IMR-90 (cell line): Measurements from ENCODE around the gene EPN3. TPM values are rescaled to one million over a fixed set of nuclear protein-coding genes. Genes with fewer than 3 reads are reported as not detected.

Experiments used
- ATAC-seq: fragments of 200-7000 bp; cut with Tn5 transposase; 2 replicates; pipeline ENCODE4 v1.9.1; 2020; ENCODE audit warnings: low read depth, mild to moderate bottlenecking, moderate library complexity
- BruUV-seq: library from RNA; stranded (reverse); fragments of 400-500 nt; replicated peaks from 2 replicates; lab custom pipeline; 2021; lab: Mats Ljungman, UMichigan
- CTCF ChIA-PET: fragments of 300-600 bp; formaldehyde crosslinking; extraction: SDS; loops from one replicate; lab custom pipeline; 2021; ENCODE audit warnings: antibody characterized with exemption; lab: Yijun Ruan, JAX
- POLR2A ChIA-PET: fragments of 300-600 bp; sonication (Branson Sonifier 250); formaldehyde crosslinking; loops from one replicate; lab custom pipeline; 2022; ENCODE audit warnings: antibody characterized with exemption; ENCODE audit not compliant: unreplicated experiment; lab: Charles Lee
- DNase-seq: peaks from one replicate; pipeline ENCODE4 v3.0.0; 2013
- H2AFZ ChIP-seq: replicated peaks from 2 replicates; pipeline ENCODE3; 2013; ENCODE audit warnings: low read length, mild to moderate bottlenecking; ENCODE audit not compliant: poor library complexity
- H2AK5ac ChIP-seq: 2 replicates; pipeline ENCODE4 v1.6.1; 2013; ENCODE audit warnings: low read depth, low read length, inconsistent platforms
- H2AK9ac ChIP-seq: replicated peaks from 2 replicates; pipeline ENCODE3; 2013; ENCODE audit warnings: mild to moderate bottlenecking, low read depth, low read length, moderate library complexity; ENCODE audit not compliant: poor library complexity
- H2BK120ac ChIP-seq: 2 replicates; pipeline ENCODE4 v1.6.1; 2013; ENCODE audit warnings: low read depth, low read length, inconsistent platforms
- H2BK15ac ChIP-seq: 3 replicates; pipeline ENCODE4 v1.6.1; 2013; ENCODE audit warnings: low read depth, low read length, inconsistent platforms
- H2BK20ac ChIP-seq: 2 replicates; pipeline ENCODE4 v1.6.1; 2013; ENCODE audit warnings: low read depth, mild to moderate bottlenecking, inconsistent platforms, low read length, moderate library complexity
- H2BK5ac ChIP-seq: 2 replicates; pipeline ENCODE4 v1.6.1; 2013; ENCODE audit warnings: mild to moderate bottlenecking, low read depth, low read length, inconsistent platforms; ENCODE audit not compliant: poor library complexity, severe bottlenecking
- H3K14ac ChIP-seq: replicated peaks from 2 replicates; pipeline ENCODE4 v1.6.1; 2013; ENCODE audit warnings: low read depth, low read length, inconsistent platforms
- H3K18ac ChIP-seq: 2 replicates; pipeline ENCODE4 v1.6.1; 2013; ENCODE audit warnings: low read depth, low read length, control low read depth
- H3K23ac ChIP-seq: 2 replicates; pipeline ENCODE4 v1.6.1; 2013; ENCODE audit warnings: low read depth, low read length, inconsistent platforms
- H3K27ac ChIP-seq: 2 replicates; pipeline ENCODE4 v1.5.1; 2013; ENCODE audit warnings: mild to moderate bottlenecking, control low read depth, low read length; ENCODE audit not compliant: insufficient read depth
- H3K27me3 ChIP-seq: 2 replicates; pipeline ENCODE4 v1.6.1; 2013; ENCODE audit warnings: low read length; ENCODE audit not compliant: control insufficient read depth, insufficient read depth
- H3K36me3 ChIP-seq: 2 replicates; pipeline ENCODE4 v1.6.1; 2013; ENCODE audit warnings: low read length, mixed read lengths; ENCODE audit not compliant: control insufficient read depth, insufficient read depth
- H3K4ac ChIP-seq: 2 replicates; pipeline ENCODE4 v1.6.1; 2013; ENCODE audit warnings: low read depth, low read length, inconsistent platforms
- H3K4me1 ChIP-seq: 2 replicates; pipeline ENCODE4 v1.6.1; 2013; ENCODE audit warnings: low read length, mixed read lengths; ENCODE audit not compliant: control insufficient read depth, insufficient read depth
- H3K4me2 ChIP-seq: 2 replicates; pipeline ENCODE4 v1.6.1; 2013; ENCODE audit warnings: low read depth, mild to moderate bottlenecking, control low read depth, low read length, moderate library complexity
- H3K4me3 ChIP-seq: 2 replicates; pipeline ENCODE4 v1.5.1; 2013; ENCODE audit warnings: low read depth, mild to moderate bottlenecking, control low read depth, low read length, moderate library complexity; ENCODE audit not compliant: insufficient read depth
- H3K56ac ChIP-seq: 2 replicates; pipeline ENCODE4 v1.6.1; 2013; ENCODE audit warnings: low read length, inconsistent platforms; ENCODE audit not compliant: insufficient read depth; ENCODE audit errors: extremely low read depth
- H3K79me1 ChIP-seq, 2 experiments: 2 replicates each; pipeline ENCODE4 v1.6.1; 2013; ENCODE audit warnings: low read length in 2 of 2, inconsistent platforms in 1 of 2, low read depth in 1 of 2
- H3K9ac ChIP-seq: 2 replicates; pipeline ENCODE4 v1.6.1; 2013; ENCODE audit warnings: low read depth, low read length, control low read depth
- H3K9me1 ChIP-seq: 2 replicates; pipeline ENCODE4 v1.6.1; 2013; ENCODE audit warnings: low read length, inconsistent platforms; ENCODE audit not compliant: insufficient read depth
- H3K9me3 ChIP-seq: 2 replicates; pipeline ENCODE4 v1.6.1; 2013; ENCODE audit warnings: low read length; ENCODE audit not compliant: control insufficient read depth, insufficient read depth
- H4K20me1 ChIP-seq: 2 replicates; pipeline ENCODE4 v1.6.1; 2013; ENCODE audit warnings: low read length, inconsistent platforms; ENCODE audit not compliant: insufficient read depth
- H4K5ac ChIP-seq: 2 replicates; pipeline ENCODE4 v1.6.1; 2013; ENCODE audit warnings: mild to moderate bottlenecking, low read depth, low read length, control low read depth
- H4K8ac ChIP-seq, 2 experiments: 2 replicates each; pipeline ENCODE4 v1.6.1; 2013; ENCODE audit warnings: low read depth in 2 of 2, low read length in 2 of 2, control low read depth in 1 of 2, inconsistent platforms in 1 of 2
- H4K91ac ChIP-seq: 2 replicates; pipeline ENCODE4 v1.6.1; 2013; ENCODE audit warnings: low read depth, low read length, inconsistent platforms; ENCODE audit not compliant: insufficient read depth
- CEBPB ChIP-seq: IDR thresholded peaks from 2 replicates; pipeline ENCODE4 v1.6.1; 2012; ENCODE audit warnings: low read depth, low read length, improper control_type of control experiment
- CHD1 ChIP-seq: IDR thresholded peaks from 2 replicates; pipeline ENCODE4 v1.6.1; 2012; ENCODE audit warnings: low read depth, low read length, improper control_type of control experiment
- CTCF ChIP-seq: conservative IDR thresholded peaks from 2 replicates; pipeline ENCODE4 v1.5.1; 2012; ENCODE audit warnings: mild to moderate bottlenecking, low read depth, low read length, improper control_type of control experiment
- FOS ChIP-seq: fragments of 150-350 bp; IDR thresholded peaks from 2 replicates; pipeline ENCODE4 v1.6.1; 2016; ENCODE audit warnings: low read depth, low read length
- MAFK ChIP-seq: IDR thresholded peaks from 2 replicates; pipeline ENCODE4 v1.6.1; 2012; ENCODE audit warnings: low read depth, low read length, improper control_type of control experiment
- MAZ ChIP-seq: IDR thresholded peaks from 2 replicates; pipeline ENCODE4 v1.6.1; 2012; ENCODE audit warnings: low read depth, mild to moderate bottlenecking, low read length, improper control_type of control experiment, moderate library complexity, borderline replicate concordance
- NFE2L2 ChIP-seq: fragments of 150-350 bp; IDR thresholded peaks from 2 replicates; pipeline ENCODE4 v1.6.1; 2016; ENCODE audit warnings: low read depth, mild to moderate bottlenecking, low read length
- RAD21 ChIP-seq: IDR thresholded peaks from 2 replicates; pipeline ENCODE4 v1.6.1; 2012; ENCODE audit warnings: low read length, improper control_type of control experiment
- RCOR1 ChIP-seq: IDR thresholded peaks from 2 replicates; pipeline ENCODE4 v1.6.1; 2012; ENCODE audit warnings: mild to moderate bottlenecking, low read length, improper control_type of control experiment; ENCODE audit not compliant: insufficient replicate concordance
- WGBS, 2 experiments: methylation state at CpG; one replicate each; pipeline versions ENCODE4 v1.1.5 to v1.1.7; 2013; ENCODE audit warnings: missing lambda C conversion rate in 2 of 2; ENCODE audit not compliant: insufficient read length in 1 of 2; ENCODE audit errors: extremely low coverage in 2 of 2; 5-methylcytosine and 5-hydroxymethylcytosine counted together
- dilution Hi-C: fragments of 300-500 bp; cut with HindIII; formaldehyde crosslinking; loops from one replicate; pipeline ENCODE4 v1.14.3; 2018; ENCODE audit warnings: low sequenced_read_pairs; ENCODE audit not compliant: unreplicated experiment
- in situ Hi-C: fragments of 300-500 bp; cut with MboI; formaldehyde crosslinking; loops from 3 replicates; pipeline ENCODE4 v1.14.3; 2019; ENCODE audit warnings: low sequenced_read_pairs, inconsistent platforms, mixed read lengths
- intact Hi-C: fragments of 100-400 bp; cut with micrococcal nuclease; formaldehyde crosslinking; loops from 2 replicates; pipeline ENCODE4 v1.10.0; 2022
- polyA plus RNA-seq, 3 experiments: library from polyadenylated mRNA; depleted of rRNA; stranded (reverse); fragments of >200 nt; gene quantifications; 2 replicates each; pipeline ENCODE4 v1.2.3, GENCODE V29; 2012; ENCODE audit warnings: low replicate concordance in 1 of 3
- total RNA-seq: library from RNA; depleted of rRNA; stranded (reverse); fragments of >200 nt; gene quantifications from 2 replicates; pipeline ENCODE4 v1.2.3, GENCODE V29; 2012
- TF ChIP-seq, protein P1 (sequence below): fragments of 150-350 bp; IDR thresholded peaks from 2 replicates; pipeline ENCODE4 v1.6.1; 2016; ENCODE audit warnings: low read depth, mild to moderate bottlenecking, low read length, moderate library complexity, borderline replicate concordance

Gene EPN3
- total and polyA plus RNA-seq, 2 of the 4 experiments (the other 2 are of a cell fraction), result 0.09 TPM; not detected in 1

- Histone ChIP-seq H3K79me1 (no peaks in the 10 kb centered on the region), H3K9ac (no peak overlapping the region), H2AK9ac (no peak overlapping the region), H3K9me3 (no peaks in the 10 kb centered on the region), H3K18ac (no peak overlapping the region), H2BK5ac (no peak overlapping the region), H4K91ac (no peak overlapping the region), H2BK20ac (no peak overlapping the region), H3K23ac (no peak overlapping the region), H2BK15ac (no peak overlapping the region), H2AFZ (no peak overlapping the region), H3K4me3 (no peak overlapping the region), H3K36me3 (no peaks in the 10 kb centered on the region), H3K27me3 (peaks cover 70% of the 10 kb centered on the region), H3K56ac (no peak overlapping the region), H3K4me2 (no peak overlapping the region), H3K9me1 (no peaks in the 10 kb centered on the region), H3K4me1 (peaks cover 2% of the 10 kb centered on the region; the same call in 1 of the 2 replicates), H3K27ac (no peak overlapping the region), H3K14ac (no peak overlapping the region), H4K20me1 (no peaks in the 10 kb centered on the region), H4K8ac (no peak overlapping the region), H2BK120ac (no peak overlapping the region), H3K4ac (no peak overlapping the region), H2AK5ac (no peak overlapping the region), H4K5ac (no peak overlapping the region)
- no TSS peak for BruUV-seq
- intact Hi-C loops (no loop called here), in situ Hi-C loops (no loop called here), dilution Hi-C loops (no loop called here)
- no peak for DNase-seq
- ChIA-PET POLR2A (no interaction called here), CTCF (no interaction called here)
- TF ChIP-seq CEBPB, result no peak
- no peak for TF ChIP-seq NFE2L2
- TF ChIP-seq MAFK, result no peak
- TF ChIP-seq RCOR1, result no peak
- TF ChIP-seq, protein P1, sequence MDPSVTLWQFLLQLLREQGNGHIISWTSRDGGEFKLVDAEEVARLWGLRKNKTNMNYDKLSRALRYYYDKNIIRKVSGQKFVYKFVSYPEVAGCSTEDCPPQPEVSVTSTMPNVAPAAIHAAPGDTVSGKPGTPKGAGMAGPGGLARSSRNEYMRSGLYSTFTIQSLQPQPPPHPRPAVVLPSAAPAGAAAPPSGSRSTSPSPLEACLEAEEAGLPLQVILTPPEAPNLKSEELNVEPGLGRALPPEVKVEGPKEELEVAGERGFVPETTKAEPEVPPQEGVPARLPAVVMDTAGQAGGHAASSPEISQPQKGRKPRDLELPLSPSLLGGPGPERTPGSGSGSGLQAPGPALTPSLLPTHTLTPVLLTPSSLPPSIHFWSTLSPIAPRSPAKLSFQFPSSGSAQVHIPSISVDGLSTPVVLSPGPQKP, result no peak
- TF ChIP-seq RAD21, result no peak
- no peak for TF ChIP-seq MAZ
- TF ChIP-seq FOS, result no peak
- TF ChIP-seq CHD1, result no peak
- TF ChIP-seq CTCF, result no peak
- WGBS, 2 experiments, result 53% methylated on average over 3 of the region's 4 CpGs; no CpG with 5 or more reads in 1 of the 2 experiments
- no peak for ATAC-seq
Measured at GRCh38 chr17:50584116-50584515, 51.6 kb downstream of the EPN3 start.
